Coronary artery (tissue), 2 donors: Measurements from ENCODE around the gene OR51T1.

Experiments used
- DNase-seq: peaks from one replicate; pipeline ENCODE4 v3.0.0-alpha.2; 2017; ENCODE audit warnings: low spot score
- H3K27ac ChIP-seq, 2 donors: fragments of 200-600 bp; sonication (generic); one replicate each; pipeline ENCODE4 v1.5.1; 2016 to 2019
- H3K4me3 ChIP-seq: fragments of 200-600 bp; sonication (generic); 2 replicates; pipeline ENCODE4 v1.5.1; 2016; ENCODE audit warnings: mild to moderate bottlenecking, moderate library complexity
- CTCF ChIP-seq: fragments of 200-600 bp; sonication (generic); IDR thresholded peaks from one replicate; pipeline ENCODE4 v1.5.1; 2019; ENCODE audit warnings: antibody characterized with exemption

OR51T1 gene

GRCh38 chr11:4865855-4866254, 15.8 kb upstream of the OR51T1 start:
- TF ChIP-seq CTCF: no peak
- H3K27ac ChIP-seq: no peak overlapping the region
- H3K4me3 ChIP-seq: no peak overlapping the region
- DNase-seq: no peak

- no peak for DNase-seq
- no peak for TF ChIP-seq CTCF
- no peak overlapping the region for H3K4me3 ChIP-seq
- no peak overlapping the region for H3K27ac ChIP-seq
These were observed 512 bp upstream of the OR51T1 start for GRCh38 chr11:4881188-4881587.

GRCh38 chr11:4882543-4882942, 843 bp downstream of the OR51T1 start:
- Histone ChIP-seq H3K4me3 (no peak overlapping the region), H3K27ac (no peak overlapping the region)
- no peak for TF ChIP-seq CTCF
- no peak for DNase-seq

GRCh38 chr11:4884361-4884760, 2.7 kb downstream of the OR51T1 start:
- no peak for TF ChIP-seq CTCF
- H3K4me3 ChIP-seq: no peak overlapping the region
- DNase-seq: no peak
- H3K27ac ChIP-seq: no peak overlapping the region

DNA sequence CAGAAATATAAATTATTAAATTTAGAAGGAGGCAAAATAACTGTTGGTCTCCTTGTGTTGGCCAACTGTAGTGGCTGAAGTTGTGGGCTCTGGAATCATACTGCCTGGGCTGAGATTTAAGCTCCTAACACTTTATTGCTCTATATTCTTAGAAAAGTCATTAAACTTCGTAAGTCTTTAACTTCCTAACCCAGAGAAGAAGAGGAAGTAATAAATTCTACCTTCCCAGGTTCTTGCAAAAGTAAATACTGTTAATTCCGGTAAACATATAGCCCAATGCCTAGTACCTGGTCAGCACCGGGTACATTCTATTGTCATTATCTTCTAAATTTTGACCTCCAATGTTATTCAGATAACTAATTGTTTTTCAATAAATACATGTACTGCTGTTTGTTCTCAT, 4.5 kb downstream of the OR51T1 start:
- no peak for TF ChIP-seq CTCF
- no peak for DNase-seq
- H3K27ac ChIP-seq: no peak overlapping the region
- H3K4me3 ChIP-seq: no peak overlapping the region

DNA sequence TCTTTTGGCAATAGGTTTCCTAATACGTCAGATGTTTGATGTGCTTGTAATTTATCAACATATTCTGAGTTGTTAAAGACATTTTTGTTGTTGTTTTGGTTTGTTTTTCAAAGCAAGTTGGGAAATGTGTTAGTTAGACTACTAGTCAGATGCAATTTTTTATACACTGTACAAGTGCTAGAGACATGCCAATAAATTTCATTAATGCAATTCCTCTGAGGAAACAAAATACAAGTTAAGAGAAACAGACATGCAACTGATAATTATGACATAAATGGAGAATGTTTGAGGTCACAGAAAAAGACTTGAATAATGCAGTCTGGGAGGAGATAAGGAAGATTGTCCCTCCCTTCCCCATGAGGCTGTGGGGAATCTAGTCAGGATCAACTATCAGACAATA, 5.9 kb downstream of the OR51T1 start:
- no peak for TF ChIP-seq CTCF
- H3K4me3 ChIP-seq: no peak overlapping the region
- H3K27ac ChIP-seq: no peak overlapping the region
- no peak for DNase-seq

DNA sequence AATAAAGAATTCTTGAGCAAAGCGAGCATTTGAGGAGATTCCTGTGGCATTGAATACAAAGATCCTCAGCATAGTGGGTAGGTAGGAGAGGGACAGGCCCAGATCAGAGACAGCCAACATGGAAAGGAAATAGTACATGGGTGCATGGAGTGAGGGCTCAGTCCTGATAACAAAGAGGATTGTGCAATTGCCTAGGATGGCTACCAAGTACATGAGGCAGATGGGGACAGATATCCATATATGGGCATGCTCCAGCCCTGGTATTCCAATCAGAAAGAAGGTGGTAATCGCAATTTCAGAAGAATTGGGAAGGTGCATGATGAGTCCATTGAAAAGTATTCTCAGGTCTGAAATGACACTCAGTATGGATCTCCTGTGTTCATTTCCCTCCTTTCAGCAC, 8.6 kb downstream of the OR51T1 start:
- Histone ChIP-seq H3K4me3 (no peak overlapping the region), H3K27ac (no peak overlapping the region)
- no peak for DNase-seq
- TF ChIP-seq CTCF: no peak
